ENCODE data around the gene MDFI.

The MDFI gene

GRCh38 chr6:41690541-41691330 lies 52.5 kb downstream of the MDFI start:
- no peak for DNase-seq

- no peak for DNase-seq
Observed at GRCh38 chr6:41691426-41692079, 53.3 kb downstream of the MDFI start.

GRCh38 chr6:41692080-41692675 lies 53.9 kb downstream of the MDFI start:
- no peak for DNase-seq

GRCh38 chr6:41692730-41693129 lies 54.5 kb downstream of the MDFI start:
- no peak for DNase-seq

GRCh38 chr6:41693281-41694240 lies 55.3 kb downstream of the MDFI start:
- no peak for DNase-seq

GRCh38 chr6:41694815-41695526 lies 56.7 kb downstream of the MDFI start:
- no peak for DNase-seq

GRCh38 chr6:41695825-41696224 lies 57.6 kb downstream of the MDFI start:
- DNase-seq = no peak

GRCh38 chr6:41696788-41697187 lies 58.5 kb downstream of the MDFI start:
- no peak for DNase-seq

- DNase-seq = no peak
Observed at GRCh38 chr6:41697861-41698781, 59.9 kb downstream of the MDFI start.

- no peak for DNase-seq
Observed at GRCh38 chr6:41699063-41699462, 60.8 kb downstream of the MDFI start.

- no peak for DNase-seq
Observed at GRCh38 chr6:41700463-41701347, 62.4 kb downstream of the MDFI start.

GRCh38 chr6:41702089-41702745 lies 63.9 kb downstream of the MDFI start:
- DNase-seq = no peak

GRCh38 chr6:41702771-41703494 lies 64.7 kb downstream of the MDFI start:
- DNase-seq = no peak

Data from Kasumi-1 (cell line).